HG03460 (cell line): Measurements from ENCODE around the gene ACSS1.

ENCODE experiments used
- ATAC-seq: cut with Tn5 transposase; IDR thresholded peaks from one replicate; pipeline ENCODE4 v1.9.1; 2021; ENCODE audit not compliant: unreplicated experiment

Gene ACSS1

GRCh38 chr20:25048519-25048952 is 9.4 kb downstream of the ACSS1 start:
- no peak for ATAC-seq

DNA sequence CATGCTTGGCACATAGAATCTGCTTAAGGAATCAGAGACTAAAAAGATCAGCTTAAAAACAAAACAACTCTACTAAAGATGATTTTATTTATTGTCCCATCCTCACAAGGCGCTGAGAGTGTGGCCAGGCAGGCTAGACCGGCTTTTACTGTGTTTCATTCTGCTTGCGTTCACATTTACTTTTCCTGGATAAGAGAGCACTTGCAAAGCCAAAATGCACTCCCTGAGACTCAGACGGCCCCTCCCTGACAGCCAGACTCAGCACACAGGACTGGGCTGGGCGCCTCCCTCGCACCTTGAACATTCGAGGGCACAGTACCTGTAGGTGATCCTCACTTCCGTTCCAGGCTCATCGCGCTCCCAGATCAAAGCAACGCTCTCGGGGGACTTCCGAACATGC is 10.2 kb downstream of the ACSS1 start:
- ATAC-seq: no peak

- no peak for ATAC-seq
Observed at GRCh38 chr20:25046736-25047666, 10.9 kb downstream of the ACSS1 start.

GRCh38 chr20:25046181-25046641 is 11.7 kb downstream of the ACSS1 start:
- ATAC-seq: no peak

DNA sequence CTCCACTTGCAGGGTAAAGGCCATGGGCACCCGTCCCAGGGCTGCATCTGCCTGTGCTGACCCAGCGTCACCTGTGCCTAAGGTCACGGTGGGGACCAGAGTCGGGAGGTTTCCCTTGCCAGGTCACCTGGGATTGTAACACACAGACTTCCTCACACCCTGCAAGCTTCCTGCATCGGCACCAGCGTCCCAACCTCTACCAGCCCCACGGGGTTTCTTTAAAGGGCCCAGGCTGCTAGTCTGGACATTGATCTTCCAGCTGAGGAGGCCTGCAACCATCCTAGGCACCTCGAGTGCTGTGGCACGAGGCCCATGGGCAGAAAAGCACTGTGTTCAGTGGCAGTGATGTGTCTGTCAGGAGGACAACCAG is 12.6 kb downstream of the ACSS1 start:
- ATAC-seq: no peak

DNA sequence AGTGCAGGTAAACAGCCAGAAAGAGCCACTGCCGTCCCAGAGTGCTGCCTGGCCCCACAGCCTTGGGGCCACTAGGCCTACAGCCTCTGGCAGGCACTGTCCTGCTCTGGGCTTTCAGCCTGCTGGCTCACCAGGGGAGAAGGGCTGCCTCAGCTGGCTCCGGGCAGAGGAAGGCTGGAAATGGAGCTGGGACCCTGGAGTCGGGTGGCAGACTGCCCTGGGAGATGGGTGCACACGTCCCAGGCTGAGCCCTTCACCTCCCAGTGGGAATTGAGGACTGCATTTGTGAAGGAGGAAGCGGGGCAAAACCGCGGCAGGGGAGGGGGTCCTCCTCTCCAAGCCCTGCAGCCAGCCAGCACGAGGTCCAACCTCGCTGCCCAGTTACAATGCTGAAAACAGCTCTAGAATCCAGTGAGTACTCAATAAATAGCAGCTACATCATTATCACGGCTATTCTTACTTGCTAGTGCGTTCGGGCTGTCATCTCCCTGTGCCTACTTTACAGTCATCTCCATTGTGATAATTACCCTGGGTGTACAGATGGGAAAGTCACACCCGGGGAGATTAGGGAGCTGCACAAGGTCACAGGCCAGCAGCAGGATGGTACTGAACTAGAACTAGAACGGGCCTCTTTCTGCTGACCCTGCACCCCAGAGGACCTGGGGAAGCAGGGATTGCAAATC is 13.1 kb downstream of the ACSS1 start:
- no peak for ATAC-seq

- ATAC-seq: no peak
Observed at GRCh38 chr20:25044261-25044560, 13.7 kb downstream of the ACSS1 start.

- no peak for ATAC-seq
Observed at GRCh38 chr20:25043499-25044260, 14.3 kb downstream of the ACSS1 start.

- peak; percentile 95 for ATAC-seq
Observed at GRCh38 chr20:25042531-25043498, 15.1 kb downstream of the ACSS1 start.

DNA sequence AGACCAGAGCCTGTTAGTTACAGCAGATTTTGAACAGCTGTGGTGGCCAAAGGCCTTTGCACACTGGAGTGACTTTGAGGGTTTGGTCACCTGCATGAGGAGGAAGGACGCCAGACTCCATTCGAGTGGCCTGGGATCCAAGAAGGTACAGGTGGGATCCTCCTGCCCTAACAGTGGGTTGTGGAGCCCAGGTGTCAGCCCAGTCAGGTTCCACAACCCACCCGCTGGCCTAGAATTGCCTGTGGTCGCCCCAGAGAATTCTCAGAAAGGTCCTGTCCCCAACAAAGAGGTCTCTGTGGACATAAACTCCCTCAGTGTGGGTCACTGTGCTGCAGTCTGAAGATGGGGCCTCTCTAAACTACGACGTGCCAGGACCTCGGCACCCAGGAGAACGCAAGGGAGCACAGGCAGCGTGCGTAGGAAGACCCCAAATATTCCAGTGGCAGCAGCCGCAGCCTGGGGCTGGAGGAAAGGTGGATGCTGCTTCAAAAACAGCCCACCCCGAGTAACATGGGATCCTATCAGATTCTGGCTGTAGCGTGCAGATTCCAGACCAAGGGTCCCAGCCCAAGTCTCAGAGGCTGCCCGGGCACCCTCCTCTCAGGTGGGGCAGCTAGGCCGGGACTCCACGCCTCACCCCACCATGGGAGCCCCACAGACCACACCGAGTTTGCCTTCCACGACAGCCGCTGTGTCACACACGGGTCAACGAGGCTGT is 16.0 kb downstream of the ACSS1 start:
- ATAC-seq: no peak

- no peak for ATAC-seq
Observed at GRCh38 chr20:25040438-25040831, 17.5 kb downstream of the ACSS1 start.

- ATAC-seq: no peak
Observed at GRCh38 chr20:25039697-25040437, 18.1 kb downstream of the ACSS1 start.

- no peak for ATAC-seq
Observed at GRCh38 chr20:25038591-25039015, 19.3 kb downstream of the ACSS1 start.

- ATAC-seq: no peak
Observed at GRCh38 chr20:25038103-25038410, 19.9 kb downstream of the ACSS1 start.

DNA sequence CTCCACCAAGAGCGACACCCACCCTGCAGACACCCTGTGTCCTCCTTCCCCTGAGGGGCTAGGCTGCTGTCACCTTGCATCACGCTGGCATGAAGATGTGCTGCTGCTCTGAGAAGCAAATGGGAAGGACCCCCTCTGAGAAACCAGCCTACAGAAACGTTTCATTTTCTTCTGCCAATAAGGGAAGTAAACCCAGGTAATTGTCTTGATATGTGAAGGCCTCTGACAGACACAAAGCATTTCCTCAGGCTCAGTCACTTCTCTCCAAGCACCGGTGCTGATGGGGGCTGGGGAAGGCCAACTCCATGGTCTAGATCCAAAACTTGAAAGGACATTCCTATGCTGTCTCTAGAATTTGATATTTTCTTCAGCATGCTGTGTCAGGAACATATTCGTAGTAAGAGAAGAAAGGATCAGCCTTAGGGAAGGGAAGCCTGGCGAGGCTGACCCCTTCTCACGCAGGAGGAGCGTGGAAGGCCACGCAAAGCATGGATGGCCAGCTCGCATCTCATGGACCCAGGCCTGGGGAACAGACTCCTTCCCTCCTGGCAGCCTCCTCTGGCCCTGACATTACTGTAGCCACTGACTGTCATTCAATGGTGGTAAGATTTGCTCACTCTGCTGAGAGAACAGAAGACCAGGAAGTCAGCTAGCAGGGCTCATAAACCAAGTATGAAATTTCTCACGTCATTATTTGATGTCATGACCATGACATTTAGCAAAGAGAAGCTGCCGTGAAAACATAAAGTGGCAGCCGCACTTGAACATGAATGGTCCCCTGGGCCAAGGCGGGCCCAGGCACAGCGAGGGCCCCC is 20.4 kb downstream of the ACSS1 start:
- no peak for ATAC-seq

GRCh38 chr20:25036331-25036936 is 21.5 kb downstream of the ACSS1 start:
- ATAC-seq: no peak

DNA sequence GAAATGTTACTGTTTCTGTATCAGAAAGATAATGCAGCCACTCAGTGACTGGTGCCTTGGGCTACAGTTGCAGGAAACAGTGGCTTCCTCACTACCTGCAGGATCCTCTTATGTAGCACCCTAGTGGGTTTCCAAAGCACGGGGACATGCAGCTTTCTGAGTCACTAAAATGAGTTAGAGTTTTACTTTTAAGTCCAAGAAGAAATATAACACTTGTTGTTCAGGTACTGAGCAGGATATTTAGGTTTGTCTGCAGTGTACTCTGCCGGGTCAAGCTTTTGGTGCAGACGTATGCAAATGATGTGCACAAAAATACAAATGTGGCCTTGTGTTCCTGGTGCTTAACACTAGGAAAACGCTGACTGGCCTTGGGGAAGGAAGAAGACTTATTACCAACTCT is 22.0 kb downstream of the ACSS1 start:
- ATAC-seq: no peak

DNA sequence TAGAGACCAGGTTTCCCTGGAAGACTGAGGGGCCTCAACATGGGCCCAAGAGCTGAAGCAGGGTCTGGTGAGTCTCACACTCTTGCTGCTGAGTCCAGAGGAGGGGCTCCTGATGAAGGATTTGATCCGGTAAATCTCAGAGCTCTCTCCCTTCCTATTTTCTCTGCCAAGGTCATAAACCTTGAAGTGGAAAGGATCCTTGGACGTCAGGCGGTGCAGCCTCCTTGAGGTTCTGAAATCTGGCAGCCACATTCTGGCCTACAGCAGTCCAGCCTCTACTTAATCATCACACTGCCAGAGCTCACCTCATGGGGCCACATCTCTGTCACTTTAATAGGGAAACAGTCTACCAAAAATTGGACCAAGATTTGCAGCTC is 24.0 kb downstream of the ACSS1 start:
- ATAC-seq: no peak
